HG03139 (cell line): ENCODE measurements around the gene MACO1.
A peak's percentile ranks its signal among the peaks of the same experiment; 100 is the strongest.
"Not testable (repeated sequence)": the region's sequence is repeated elsewhere in the genome, so short reads cannot be mapped to it uniquely, and the experiment has no call there.

Source experiments
- ATAC-seq: cut with Tn5 transposase; IDR thresholded peaks from one replicate; pipeline ENCODE4 v1.9.1; 2021; ENCODE audit not compliant: unreplicated experiment

The MACO1 gene

GRCh38 chr1:25423206-25423605 lies 7.5 kb upstream of the MACO1 start:
- not testable (repeated sequence) for ATAC-seq

GRCh38 chr1:25425098-25426085 lies 5.3 kb upstream of the MACO1 start:
- ATAC-seq = no peak

GRCh38 chr1:25427696-25428095 lies 3.0 kb upstream of the MACO1 start:
- ATAC-seq = no peak

GRCh38 chr1:25428475-25429166 lies 2.1 kb upstream of the MACO1 start:
- no peak for ATAC-seq

- ATAC-seq = peak; percentile 29
Measured at GRCh38 chr1:25430967-25431881, 527 bp downstream of the MACO1 start.

GRCh38 chr1:25431955-25432719 lies 1.4 kb downstream of the MACO1 start:
- ATAC-seq = no peak

- no peak for ATAC-seq
Measured at GRCh38 chr1:25432749-25433388, 2.2 kb downstream of the MACO1 start.

GRCh38 chr1:25433389-25434186 lies 2.9 kb downstream of the MACO1 start:
- ATAC-seq = no peak

GRCh38 chr1:25435397-25436108 lies 4.9 kb downstream of the MACO1 start:
- ATAC-seq = no peak

GRCh38 chr1:25437672-25438071 lies 7.0 kb downstream of the MACO1 start:
- no peak for ATAC-seq

- ATAC-seq = no peak
Measured at GRCh38 chr1:25439287-25439686, 8.6 kb downstream of the MACO1 start.

- ATAC-seq = no peak
Measured at GRCh38 chr1:25442178-25442577, 11.5 kb downstream of the MACO1 start.

- no peak for ATAC-seq
Measured at GRCh38 chr1:25443030-25443699, 12.5 kb downstream of the MACO1 start.

- ATAC-seq = not testable (repeated sequence)
Measured at GRCh38 chr1:25444604-25445003, 13.9 kb downstream of the MACO1 start.

GRCh38 chr1:25445993-25446538 lies 15.4 kb downstream of the MACO1 start:
- no peak for ATAC-seq

- no peak for ATAC-seq
Measured at GRCh38 chr1:25447547-25447946, 16.9 kb downstream of the MACO1 start.

GRCh38 chr1:25450891-25451290 lies 20.2 kb downstream of the MACO1 start:
- ATAC-seq = no peak
